ENCODE measurements around the gene PNPT1. TPM values are rescaled to one million over a fixed set of nuclear protein-coding genes. Genes with fewer than 3 reads are reported as not detected.
"Not testable (repeated sequence)": the region's sequence is repeated elsewhere in the genome, so short reads cannot be mapped to it uniquely, and the experiment has no call there.

The PNPT1 gene
- polyA plus RNA-seq (2013, experiment 1 of 2), result 26.5 TPM
- 26.6 TPM for polyA plus RNA-seq (2013, experiment 2 of 2)

DNA sequence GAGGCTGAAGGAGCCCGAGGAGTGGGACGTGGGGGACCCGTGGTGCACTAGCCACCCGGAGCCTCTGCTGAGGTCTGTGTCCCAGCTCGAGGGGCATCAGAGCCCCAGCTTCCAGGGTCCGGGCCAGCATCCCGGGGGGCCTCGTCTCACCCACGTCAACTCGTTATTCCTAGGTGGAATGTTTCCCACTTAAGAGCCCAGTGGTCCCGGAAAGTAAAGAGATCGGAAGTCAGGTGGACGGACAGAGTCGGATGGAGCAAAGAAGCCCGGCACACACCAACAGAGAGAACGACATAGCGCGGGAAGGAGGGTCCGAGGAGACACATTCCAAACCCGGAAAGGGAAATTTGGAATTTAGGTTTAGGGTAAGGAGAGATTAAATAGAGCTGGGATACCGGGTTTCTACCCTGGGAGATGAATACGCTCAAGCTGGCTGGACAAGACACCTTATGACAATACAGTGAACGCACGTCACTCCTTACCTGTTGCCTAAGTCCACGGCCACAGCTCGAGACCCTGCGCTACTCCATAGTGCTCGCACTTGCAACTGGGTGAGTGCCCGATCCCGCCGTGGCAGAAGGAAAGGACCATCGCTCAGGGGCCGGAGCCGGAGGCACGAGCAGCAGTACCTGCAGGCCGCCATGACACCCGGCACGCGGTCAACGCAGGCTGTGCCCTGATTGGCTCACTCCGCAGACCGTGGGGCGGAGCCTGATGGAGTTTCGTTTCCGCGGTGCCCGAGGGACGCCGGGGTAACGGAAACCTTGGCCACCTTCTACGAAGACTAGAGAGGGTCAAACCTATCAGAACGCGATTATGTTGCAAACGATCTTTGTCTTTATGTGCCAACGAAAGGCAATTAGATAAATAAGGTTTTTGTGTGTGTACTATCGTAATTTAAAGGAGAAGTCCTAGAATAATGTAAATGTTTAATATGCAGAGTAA is at the start of gene PNPT1:
TSS of gene PNPT1 (minus strand) at position 664 of the 945 bp plus-strand sequence. CDS start at position 643, 21 bp downstream.
- under 1% methylated on average over 56 of the region's 56 CpGs for WGBS
- H3K9ac ChIP-seq (ENCODE audit: low read depth, low read length), result peak within 1 kb of the TSS; percentile 89
- H3K27ac ChIP-seq (ENCODE audit: low read depth, low read length), result no peak within 1 kb of the TSS

DNA sequence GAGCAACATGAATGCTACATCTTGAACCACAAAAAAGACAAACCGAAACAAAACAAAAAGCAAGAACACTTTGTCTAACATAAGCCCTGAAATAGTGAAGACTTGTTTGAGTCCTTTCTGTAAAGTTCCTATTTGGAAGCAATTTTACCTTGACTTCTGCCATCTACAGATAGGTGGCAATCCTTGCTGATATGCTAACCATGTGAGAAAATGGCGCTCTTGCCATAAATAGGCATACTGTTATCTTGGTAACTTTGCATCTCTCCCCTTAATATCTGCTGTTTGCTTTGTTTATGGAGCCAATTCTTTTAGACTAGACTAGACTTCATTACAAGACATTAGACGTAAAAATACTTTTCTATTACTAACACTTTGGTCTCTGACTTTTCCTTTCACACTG is 49.4 kb upstream of the PNPT1 start:
- no peak overlapping the region for H3K4me3 ChIP-seq (ENCODE audit: low read length)
- H3K36me3 ChIP-seq (ENCODE audit: insufficient read depth, low read length), result no peaks in the 10 kb centered on the region
- H3K9me3 ChIP-seq (ENCODE audit: insufficient read depth, low read depth, low read length), result no peaks in the 10 kb centered on the region
- 99% methylated on average over 3 of the region's 3 CpGs for WGBS
- no peak overlapping the region for H3K27ac ChIP-seq (ENCODE audit: low read depth, low read length)
- H3K9ac ChIP-seq (ENCODE audit: low read depth, low read length), result no peak overlapping the region
- no peaks in the 10 kb centered on the region for H3K27me3 ChIP-seq (ENCODE audit: insufficient read depth, low read length)
- no peaks in the 10 kb centered on the region for H3K4me1 ChIP-seq (ENCODE audit: insufficient read depth, low read length)

More for the DNA sequence above, at the start of gene PNPT1:
- Histone ChIP-seq H3K27me3 (ENCODE audit: insufficient read depth, low read length) (no peaks in the 10 kb centered on the region), H3K9me3 (ENCODE audit: insufficient read depth, low read depth, low read length) (no peaks in the 10 kb centered on the region), H3K4me1 (ENCODE audit: insufficient read depth, low read length) (peaks cover 4% of the 10 kb centered on the region; the same call in 1 of the 2 replicates), H3K4me3 (ENCODE audit: low read length) (peak within 1 kb of the TSS; percentile 90), H3K36me3 (ENCODE audit: insufficient read depth, low read length) (peaks cover 15% of the 10 kb centered on the region; the same call in 1 of the 2 replicates)

DNA sequence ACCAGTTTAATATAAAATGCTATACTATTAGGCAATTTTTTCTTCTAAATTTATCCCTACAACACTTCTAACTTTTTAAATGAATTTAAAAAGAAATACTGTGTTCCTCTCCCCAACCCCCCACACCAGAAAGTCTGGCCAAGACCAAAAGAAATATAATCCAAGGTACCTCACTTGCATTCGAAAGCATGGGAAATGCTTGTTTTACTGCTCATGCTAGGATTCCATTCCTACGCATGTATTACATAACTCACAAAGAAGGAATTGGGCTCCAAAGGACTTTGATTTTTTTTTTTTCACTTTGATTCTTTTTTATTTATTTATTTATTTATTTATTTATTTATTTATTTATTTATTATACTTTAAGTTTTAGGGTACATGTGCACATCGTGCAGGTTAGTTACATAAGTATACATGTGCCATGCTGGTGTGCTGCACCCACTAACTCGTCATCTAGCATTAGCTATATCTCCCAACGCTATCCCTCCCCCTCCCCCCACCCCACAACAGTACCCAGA is 42.4 kb upstream of the PNPT1 start:
- H3K4me3 ChIP-seq (ENCODE audit: low read length); H3K4me1 ChIP-seq (ENCODE audit: insufficient read depth, low read length); H3K36me3 ChIP-seq (ENCODE audit: insufficient read depth, low read length); H3K27ac ChIP-seq (ENCODE audit: low read depth, low read length); H3K9ac ChIP-seq (ENCODE audit: low read depth, low read length); H3K27me3 ChIP-seq (ENCODE audit: insufficient read depth, low read length); H3K9me3 ChIP-seq (ENCODE audit: insufficient read depth, low read depth, low read length): not testable (repeated sequence)
- WGBS, result 93% methylated on average over 4 of the region's 5 CpGs

DNA sequence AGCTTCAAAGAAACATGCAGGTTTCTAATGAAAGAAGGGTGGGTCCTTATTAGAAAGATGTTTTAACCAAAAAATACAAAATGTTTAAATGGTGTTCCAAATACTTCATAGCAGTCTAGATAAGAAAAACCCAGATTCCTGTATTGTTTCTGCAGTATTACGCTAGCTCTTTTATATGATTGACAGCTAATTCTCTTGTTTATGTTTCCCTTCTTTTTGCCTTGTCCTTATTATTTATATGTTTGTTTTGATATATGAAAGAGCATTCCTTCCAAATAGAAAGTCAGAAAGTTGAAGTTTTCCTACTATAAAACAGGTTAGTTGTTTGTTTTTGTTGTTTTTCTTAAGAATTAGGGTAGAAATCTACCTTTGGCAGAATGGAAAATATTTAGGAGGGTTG is 41.1 kb upstream of the PNPT1 start:
- Histone ChIP-seq H3K9ac (ENCODE audit: low read depth, low read length) (no peak overlapping the region), H3K36me3 (ENCODE audit: insufficient read depth, low read length) (no peaks in the 10 kb centered on the region), H3K27me3 (ENCODE audit: insufficient read depth, low read length) (no peaks in the 10 kb centered on the region), H3K9me3 (ENCODE audit: insufficient read depth, low read depth, low read length) (no peaks in the 10 kb centered on the region), H3K27ac (ENCODE audit: low read depth, low read length) (no peak overlapping the region), H3K4me1 (ENCODE audit: insufficient read depth, low read length) (no peaks in the 10 kb centered on the region), H3K4me3 (ENCODE audit: low read length) (no peak overlapping the region)
- WGBS, result 88% methylated on average over 1 of the region's 1 CpG

DNA sequence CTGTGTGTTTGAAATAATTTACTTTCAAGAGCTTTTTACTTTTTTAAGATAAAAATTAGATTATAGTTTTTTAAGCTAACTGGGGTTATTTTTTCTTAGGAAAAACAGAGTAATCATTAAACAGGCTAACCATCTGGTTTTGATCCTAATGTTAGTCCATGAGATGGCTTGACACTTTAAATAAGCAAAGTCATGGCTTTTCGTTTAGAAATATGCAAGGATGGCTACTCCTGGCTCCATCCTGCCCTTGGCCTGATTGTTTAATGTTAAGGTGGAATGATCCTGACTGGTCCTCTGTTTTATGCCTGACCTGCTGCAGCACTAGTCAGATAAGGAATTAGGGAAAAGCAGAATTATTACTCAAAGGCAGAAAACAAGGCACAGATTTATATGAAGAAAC is 39.7 kb upstream of the PNPT1 start:
- H3K27ac ChIP-seq (ENCODE audit: low read depth, low read length), result no peak overlapping the region
- H3K4me3 ChIP-seq (ENCODE audit: low read length), result no peak overlapping the region
- H3K27me3 ChIP-seq (ENCODE audit: insufficient read depth, low read length), result no peaks in the 10 kb centered on the region
- H3K4me1 ChIP-seq (ENCODE audit: insufficient read depth, low read length), result no peaks in the 10 kb centered on the region
- no peaks in the 10 kb centered on the region for H3K9me3 ChIP-seq (ENCODE audit: insufficient read depth, low read depth, low read length)
- no peaks in the 10 kb centered on the region for H3K36me3 ChIP-seq (ENCODE audit: insufficient read depth, low read length)
- no peak overlapping the region for H3K9ac ChIP-seq (ENCODE audit: low read depth, low read length)
- 65% methylated on average over 1 of the region's 1 CpG for WGBS

DNA sequence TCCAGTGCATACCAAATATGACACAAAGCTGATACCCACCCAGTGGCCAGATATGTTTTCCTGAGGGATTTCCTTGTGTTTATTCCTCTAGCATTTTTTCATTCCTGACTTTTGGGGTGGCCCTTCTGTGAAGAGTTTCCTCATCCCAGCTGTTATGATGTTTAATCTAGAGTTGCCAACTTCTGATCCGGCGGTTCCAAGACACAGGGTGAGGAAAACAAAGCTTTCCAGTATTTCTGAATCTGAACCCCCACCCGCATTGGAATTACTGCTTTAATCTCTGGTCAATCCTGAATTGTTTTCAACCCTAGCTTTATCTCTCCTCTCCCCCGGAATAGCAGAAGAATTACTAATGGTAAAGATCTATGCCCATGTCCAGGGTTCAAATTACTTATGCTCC is 39.2 kb upstream of the PNPT1 start:
- no peaks in the 10 kb centered on the region for H3K9me3 ChIP-seq (ENCODE audit: insufficient read depth, low read depth, low read length)
- no peaks in the 10 kb centered on the region for H3K27me3 ChIP-seq (ENCODE audit: insufficient read depth, low read length)
- no peak overlapping the region for H3K27ac ChIP-seq (ENCODE audit: low read depth, low read length)
- no peaks in the 10 kb centered on the region for H3K36me3 ChIP-seq (ENCODE audit: insufficient read depth, low read length)
- no peaks in the 10 kb centered on the region for H3K4me1 ChIP-seq (ENCODE audit: insufficient read depth, low read length)
- WGBS, result 95% methylated on average over 4 of the region's 4 CpGs
- H3K9ac ChIP-seq (ENCODE audit: low read depth, low read length), result no peak overlapping the region
- H3K4me3 ChIP-seq (ENCODE audit: low read length), result no peak overlapping the region

DNA sequence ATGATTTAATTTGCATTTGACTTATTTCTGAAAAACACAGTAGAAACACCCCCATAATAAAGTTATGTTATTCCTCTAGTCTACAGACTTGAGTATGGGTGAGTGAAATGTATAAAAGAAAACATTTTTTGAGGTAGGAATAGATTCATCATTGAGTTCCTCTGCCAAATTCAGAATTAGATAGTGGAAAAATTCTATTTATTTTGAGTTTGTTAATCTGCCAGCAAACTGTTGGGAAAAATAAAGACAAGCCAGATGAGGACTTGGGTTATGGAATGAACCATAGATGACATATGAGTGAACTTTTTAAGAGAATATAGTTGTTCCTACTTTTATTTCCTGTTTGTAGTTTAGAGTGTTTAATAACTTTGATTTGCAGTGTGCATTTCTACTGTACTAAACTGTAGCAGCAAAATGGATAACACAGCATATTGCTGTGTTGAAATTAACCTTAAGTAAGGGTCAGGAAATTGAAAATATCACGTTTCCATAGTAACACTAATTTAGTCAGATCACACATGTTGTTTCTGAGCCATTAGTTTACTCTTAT is 35.6 kb upstream of the PNPT1 start:
- H3K9ac ChIP-seq (ENCODE audit: low read depth, low read length), result no peak overlapping the region
- no peaks in the 10 kb centered on the region for H3K4me1 ChIP-seq (ENCODE audit: insufficient read depth, low read length)
- no peaks in the 10 kb centered on the region for H3K9me3 ChIP-seq (ENCODE audit: insufficient read depth, low read depth, low read length)
- no peaks in the 10 kb centered on the region for H3K36me3 ChIP-seq (ENCODE audit: insufficient read depth, low read length)
- WGBS, result no CpG with 5 or more reads among the region's 1 CpG
- no peak overlapping the region for H3K4me3 ChIP-seq (ENCODE audit: low read length)
- no peak overlapping the region for H3K27ac ChIP-seq (ENCODE audit: low read depth, low read length)
- no peaks in the 10 kb centered on the region for H3K27me3 ChIP-seq (ENCODE audit: insufficient read depth, low read length)

DNA sequence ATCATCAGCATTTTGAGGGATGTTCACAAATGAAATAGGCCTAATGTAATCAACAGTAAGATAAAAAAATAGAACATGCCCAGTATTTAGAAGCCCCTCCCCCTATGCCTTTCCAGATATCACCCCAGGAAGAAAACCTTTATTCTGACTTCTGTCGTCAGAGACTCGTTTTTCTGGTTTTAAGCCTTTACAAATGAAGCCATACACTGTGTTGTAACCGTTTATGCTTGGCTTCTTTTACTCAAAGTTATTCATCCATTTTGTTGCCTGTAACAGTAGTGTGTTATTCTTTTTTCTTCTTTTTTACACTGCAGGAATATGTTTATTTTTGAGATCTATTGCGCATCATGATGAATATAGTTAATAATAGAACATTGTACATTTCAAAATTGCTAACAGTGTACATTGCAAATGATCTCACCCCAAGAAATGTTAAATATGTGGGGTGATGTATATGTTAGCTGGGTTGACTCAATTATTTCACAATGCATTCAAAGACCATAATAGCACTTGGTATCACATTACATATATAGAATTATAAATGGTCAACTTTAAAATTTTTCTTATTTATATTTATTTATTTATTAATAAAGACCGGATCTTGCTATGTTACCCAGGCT is 28.1 kb upstream of the PNPT1 start:
- no peak overlapping the region for H3K4me3 ChIP-seq (ENCODE audit: low read length)
- 87% methylated on average over 4 of the region's 5 CpGs for WGBS
- H3K27me3 ChIP-seq (ENCODE audit: insufficient read depth, low read length), result no peaks in the 10 kb centered on the region
- peaks cover 22% of the 10 kb centered on the region for H3K4me1 ChIP-seq (ENCODE audit: insufficient read depth, low read length)
- H3K27ac ChIP-seq (ENCODE audit: low read depth, low read length), result no peak overlapping the region
- H3K9ac ChIP-seq (ENCODE audit: low read depth, low read length), result no peak overlapping the region; the same call in 1 of the 2 replicates
- H3K9me3 ChIP-seq (ENCODE audit: insufficient read depth, low read depth, low read length), result no peaks in the 10 kb centered on the region
- no peaks in the 10 kb centered on the region for H3K36me3 ChIP-seq (ENCODE audit: insufficient read depth, low read length)

DNA sequence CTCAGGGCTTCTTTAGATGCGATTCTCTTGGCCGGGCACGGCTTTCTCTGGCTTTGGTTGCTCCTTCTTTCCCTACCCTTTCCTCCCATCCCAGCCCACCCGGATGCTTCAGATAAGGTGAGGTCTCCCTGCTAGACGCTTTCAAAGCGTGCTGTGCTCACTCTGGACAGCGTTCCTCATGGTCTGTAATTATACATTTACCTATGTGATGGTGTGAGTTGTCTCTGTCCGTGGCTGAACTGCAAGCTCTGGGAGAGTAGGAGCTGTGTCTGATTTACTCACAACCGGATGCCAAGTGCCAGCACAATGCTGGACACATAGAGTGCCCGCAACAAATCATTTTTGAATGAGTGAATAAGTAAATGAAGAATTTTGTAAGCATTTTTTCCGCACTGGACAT is 26.8 kb upstream of the PNPT1 start:
- 92% methylated on average over 11 of the region's 11 CpGs for WGBS
- H3K9ac ChIP-seq (ENCODE audit: low read depth, low read length), result no peak overlapping the region
- H3K36me3 ChIP-seq (ENCODE audit: insufficient read depth, low read length), result no peaks in the 10 kb centered on the region
- H3K4me1 ChIP-seq (ENCODE audit: insufficient read depth, low read length), result peaks cover 22% of the 10 kb centered on the region
- H3K27ac ChIP-seq (ENCODE audit: low read depth, low read length), result no peak overlapping the region
- no peaks in the 10 kb centered on the region for H3K27me3 ChIP-seq (ENCODE audit: insufficient read depth, low read length)
- H3K9me3 ChIP-seq (ENCODE audit: insufficient read depth, low read depth, low read length), result no peaks in the 10 kb centered on the region
- H3K4me3 ChIP-seq (ENCODE audit: low read length), result no peak overlapping the region

DNA sequence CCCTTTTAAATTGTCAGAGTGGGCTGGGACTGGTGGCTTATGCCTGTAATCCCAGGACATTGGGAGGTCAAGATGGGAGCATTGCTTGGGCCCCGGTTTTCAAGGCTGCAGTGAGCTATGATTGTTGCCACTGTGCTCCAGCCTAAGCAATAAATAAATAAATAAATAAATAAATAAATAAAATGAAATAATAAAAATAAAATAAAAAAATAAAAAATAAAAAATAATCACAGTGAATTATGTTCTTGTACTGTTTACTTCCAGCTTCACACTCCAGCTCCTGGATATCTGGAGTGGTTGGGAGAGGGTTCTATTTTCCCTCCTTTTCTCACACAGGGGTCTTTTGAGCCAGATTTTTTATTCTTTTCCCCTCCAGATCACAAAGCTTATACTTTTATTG is 26.2 kb upstream of the PNPT1 start:
- H3K9ac ChIP-seq (ENCODE audit: low read depth, low read length), result no peak overlapping the region
- 100% methylated on average over 1 of the region's 1 CpG for WGBS

More for the DNA sequence above, 26.2 kb upstream of the PNPT1 start:
- Histone ChIP-seq H3K27ac (ENCODE audit: low read depth, low read length) (no peak overlapping the region), H3K4me1 (ENCODE audit: insufficient read depth, low read length) (peaks cover 22% of the 10 kb centered on the region), H3K36me3 (ENCODE audit: insufficient read depth, low read length) (no peaks in the 10 kb centered on the region), H3K27me3 (ENCODE audit: insufficient read depth, low read length) (no peaks in the 10 kb centered on the region), H3K9me3 (ENCODE audit: insufficient read depth, low read depth, low read length) (no peaks in the 10 kb centered on the region), H3K4me3 (ENCODE audit: low read length) (no peak overlapping the region)

All from HUES64 (cell line).